Activated gamma-delta T cell treated with anti-CD3 and anti-CD28 coated beads, Interleukin-2, amount 50 U/mL, for 16 hours (primary cell): Measurements from ENCODE around the gene SPIRE1.
"Not testable (repeated sequence)": the region's sequence is repeated elsewhere in the genome, so short reads cannot be mapped to it uniquely, and the experiment has no call there.

Experiments used
- DNase-seq: peaks from one replicate; pipeline ENCODE4 v3.0.0-alpha.2; 2020; ENCODE audit warnings: low read depth

SPIRE1 gene

GRCh38 chr18:12485479-12486105, 172.3 kb downstream of the SPIRE1 start:
- DNase-seq, result no peak

- not testable (repeated sequence) for DNase-seq
Observed at GRCh38 chr18:12481915-12482314, 176.0 kb downstream of the SPIRE1 start.

DNA sequence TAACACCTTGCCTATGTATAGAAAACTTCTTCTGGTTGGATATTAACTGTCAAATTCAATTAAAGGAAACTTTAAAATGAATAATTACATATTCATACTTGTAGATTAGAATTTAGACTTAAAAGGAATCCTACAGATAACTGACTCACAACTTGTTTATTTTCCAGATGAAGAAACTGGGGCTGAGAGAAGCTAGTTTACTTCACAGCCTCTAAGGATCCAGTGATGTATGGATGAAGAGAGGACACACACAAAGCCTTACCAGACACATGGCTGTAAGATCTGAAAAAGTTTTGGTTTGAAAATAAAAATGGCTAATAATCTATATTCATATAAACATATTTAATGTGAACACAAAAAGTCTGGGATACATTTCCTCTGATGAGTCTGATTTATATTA, 177.9 kb downstream of the SPIRE1 start:
- DNase-seq, result no peak

DNA sequence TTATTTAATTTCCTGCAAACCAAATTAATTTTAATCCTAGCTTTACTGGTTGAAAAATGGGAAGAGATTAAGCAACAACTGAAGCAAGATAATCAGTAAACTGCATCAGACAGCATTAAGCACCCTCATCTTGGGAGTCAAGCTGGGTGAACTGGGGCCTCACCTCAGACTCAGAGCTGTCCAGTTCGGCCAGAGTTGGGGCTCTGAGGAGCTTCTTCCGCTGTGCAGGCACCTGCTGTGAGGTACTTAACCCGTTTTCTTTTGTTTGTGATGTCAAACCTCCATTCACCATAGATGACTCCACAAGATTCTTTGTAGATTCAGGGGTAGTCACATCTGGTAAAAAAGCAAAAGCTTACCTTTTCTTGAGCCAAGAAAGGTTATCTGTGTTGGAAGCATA, 178.4 kb downstream of the SPIRE1 start:
- no peak for DNase-seq

- no peak for DNase-seq
Observed at GRCh38 chr18:12478269-12479047, 179.4 kb downstream of the SPIRE1 start.

DNA sequence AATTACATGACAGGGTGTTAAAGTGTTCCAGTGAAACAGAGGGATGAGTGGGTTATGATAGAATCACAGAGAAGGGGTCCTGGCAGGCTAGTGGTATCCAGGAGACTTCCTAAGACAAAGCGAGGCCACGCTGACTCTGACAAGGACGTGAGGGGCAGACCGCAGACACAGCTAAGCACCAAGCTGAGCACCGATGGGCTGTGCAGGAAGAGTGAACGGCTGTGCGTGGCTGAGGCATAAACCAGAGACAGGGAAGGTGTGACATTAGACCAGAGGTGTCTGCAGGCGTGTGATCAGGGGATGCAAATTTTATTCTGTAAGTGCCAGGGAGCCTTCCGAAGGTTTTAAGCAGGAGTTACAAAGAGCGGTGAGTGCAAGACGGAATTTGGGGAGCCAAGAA, 180.3 kb downstream of the SPIRE1 start:
- DNase-seq, result no peak

DNA sequence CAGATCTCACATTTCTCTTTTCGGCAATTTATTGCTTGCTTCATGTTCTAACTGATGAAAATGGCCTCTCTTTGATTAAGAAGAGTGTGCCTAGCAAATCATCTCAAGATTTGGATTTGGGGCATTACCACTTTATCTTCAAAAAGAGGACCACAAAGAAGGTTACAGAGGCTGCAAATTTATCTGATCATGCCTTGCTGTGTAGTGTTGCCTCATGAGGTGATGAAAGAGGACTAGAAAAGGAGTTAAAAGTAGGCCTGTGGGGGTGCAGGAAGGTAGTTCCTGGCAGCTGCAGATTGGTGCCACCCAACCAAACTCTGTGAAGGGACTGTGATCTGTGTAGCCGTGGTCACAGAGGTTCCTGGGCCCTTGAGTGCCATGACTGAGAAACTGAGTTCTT, 181.0 kb downstream of the SPIRE1 start:
- no peak for DNase-seq

DNA sequence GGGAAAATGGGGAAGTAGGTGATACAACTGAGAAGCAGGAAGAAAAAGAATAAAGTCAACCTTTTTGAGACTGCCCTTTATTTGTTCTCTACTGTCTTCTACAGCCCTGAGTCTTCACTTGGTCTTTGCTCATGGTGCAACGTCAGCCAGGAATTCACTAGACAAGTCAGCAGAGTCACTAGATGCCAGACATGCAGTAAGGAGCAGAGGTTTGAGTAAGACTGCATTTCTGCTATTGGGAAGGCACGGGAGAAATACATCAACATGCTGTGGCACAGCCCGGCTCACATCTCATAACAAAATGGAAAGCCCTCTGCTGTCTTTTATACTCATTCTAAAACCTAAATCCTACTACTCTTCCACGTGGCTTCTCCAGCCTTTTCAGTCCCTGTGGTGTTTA, 183.0 kb downstream of the SPIRE1 start:
- DNase-seq, result no peak

DNA sequence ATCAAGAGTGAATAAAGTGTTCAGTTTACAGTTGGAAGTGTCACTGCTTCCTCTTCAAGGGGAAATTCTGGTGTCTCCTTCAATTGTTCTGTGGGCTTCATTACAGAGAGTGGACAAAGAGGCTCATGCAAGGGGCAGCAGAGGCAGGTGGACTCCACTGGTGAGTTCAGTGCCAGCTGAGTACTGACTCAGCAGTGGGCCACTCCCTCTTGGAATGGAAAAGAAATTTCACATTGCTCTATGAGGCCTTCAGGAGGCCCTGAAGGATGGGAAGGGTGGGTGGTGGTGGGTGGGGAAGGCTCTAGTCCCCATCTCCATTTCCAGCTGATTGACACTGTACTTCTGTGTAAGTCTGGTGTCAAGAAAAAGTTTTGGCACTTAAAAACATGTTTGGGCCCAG, 183.8 kb downstream of the SPIRE1 start:
- no peak for DNase-seq

DNA sequence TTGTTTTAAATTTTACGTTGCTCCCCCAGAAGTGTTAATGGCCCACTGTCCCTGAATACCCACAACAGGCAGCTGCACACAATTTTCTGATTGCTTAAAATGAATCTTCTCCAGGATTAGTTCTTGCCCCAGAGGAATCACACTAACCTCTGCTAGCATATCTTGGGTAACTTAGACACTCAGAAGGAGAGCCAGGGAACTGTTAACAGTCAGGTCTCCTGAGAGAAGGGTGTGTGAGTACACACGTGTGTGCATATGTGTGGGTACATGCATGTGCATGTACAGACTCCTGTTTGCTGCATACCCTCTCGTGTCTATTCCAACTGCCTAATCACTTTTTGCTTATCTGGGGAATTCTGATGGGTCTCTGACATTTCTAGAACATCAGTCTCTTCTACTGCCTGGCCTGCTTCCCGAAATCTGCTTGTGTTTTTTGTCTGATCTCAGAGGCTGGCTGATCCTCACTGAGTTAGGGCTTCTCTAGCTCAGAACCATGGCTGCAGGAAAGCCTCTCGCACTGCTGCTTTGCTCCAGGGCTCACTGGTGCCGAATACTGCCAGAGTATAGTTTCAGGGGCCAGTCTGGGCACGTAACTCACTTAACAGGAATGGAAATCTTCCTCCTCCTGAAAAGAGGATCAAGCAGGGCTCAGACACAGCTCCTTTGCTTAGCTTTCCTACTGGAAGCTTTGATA, 187.4 kb downstream of the SPIRE1 start:
- DNase-seq, result no peak

DNA sequence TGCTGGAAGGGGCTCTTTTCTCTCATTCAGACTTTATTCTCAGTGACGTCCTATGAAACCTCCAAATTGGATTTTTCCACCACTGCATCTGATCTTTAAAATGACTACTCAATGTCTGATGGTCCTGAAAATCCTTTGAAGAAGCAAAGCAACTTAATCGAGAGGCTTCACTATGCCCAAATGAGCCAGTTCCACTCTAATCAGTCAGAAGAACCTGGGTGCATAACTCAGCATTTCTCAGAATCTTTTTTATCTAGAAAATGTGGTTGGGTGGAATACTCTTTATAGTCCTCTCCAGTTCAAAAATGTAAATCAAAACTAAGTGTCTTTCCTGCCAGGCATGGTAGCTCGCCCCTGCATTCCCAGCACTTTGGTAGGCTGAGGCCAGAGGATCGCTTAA, 189.5 kb downstream of the SPIRE1 start:
- no peak for DNase-seq

GRCh38 chr18:12464731-12465130, 193.2 kb downstream of the SPIRE1 start:
- DNase-seq, result no peak

DNA sequence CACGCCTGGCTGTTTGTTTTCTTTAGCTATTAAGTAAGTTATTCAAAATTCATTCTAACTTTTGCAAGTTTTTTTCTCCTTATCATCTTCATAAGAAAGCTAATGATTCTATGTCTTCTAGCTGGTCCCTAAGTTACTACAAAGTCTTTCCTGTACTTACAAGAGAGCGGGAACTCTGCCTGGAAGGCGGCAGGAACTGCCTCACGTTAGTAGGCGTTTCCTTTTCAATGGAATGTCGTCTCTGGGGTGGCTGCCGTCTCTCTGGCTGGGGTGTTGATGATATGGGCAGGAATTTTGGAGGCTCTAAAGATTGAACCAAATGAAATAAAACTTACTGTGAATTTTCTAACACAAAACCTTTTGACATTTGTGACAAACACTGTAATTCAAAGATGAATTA, 194.7 kb downstream of the SPIRE1 start:
- no peak for DNase-seq

GRCh38 chr18:12462242-12462641, 195.7 kb downstream of the SPIRE1 start:
- no peak for DNase-seq

DNA sequence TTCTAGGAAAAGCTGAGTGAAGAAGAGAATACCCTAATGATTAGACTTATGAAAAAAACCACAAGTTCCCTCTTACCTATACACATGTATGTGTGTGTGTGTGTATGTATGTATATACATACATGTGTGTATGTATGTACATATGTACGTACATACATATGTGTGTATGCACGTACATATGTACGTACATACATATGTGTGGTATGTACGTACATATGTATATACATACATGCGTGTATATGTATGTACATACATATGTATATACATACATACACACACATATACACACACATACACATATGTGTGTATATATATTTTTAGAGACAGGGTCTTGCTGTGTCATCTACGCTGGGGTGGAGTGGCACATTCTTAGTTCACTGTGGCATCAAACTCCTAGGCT, 196.6 kb downstream of the SPIRE1 start:
- DNase-seq, result no peak

DNA sequence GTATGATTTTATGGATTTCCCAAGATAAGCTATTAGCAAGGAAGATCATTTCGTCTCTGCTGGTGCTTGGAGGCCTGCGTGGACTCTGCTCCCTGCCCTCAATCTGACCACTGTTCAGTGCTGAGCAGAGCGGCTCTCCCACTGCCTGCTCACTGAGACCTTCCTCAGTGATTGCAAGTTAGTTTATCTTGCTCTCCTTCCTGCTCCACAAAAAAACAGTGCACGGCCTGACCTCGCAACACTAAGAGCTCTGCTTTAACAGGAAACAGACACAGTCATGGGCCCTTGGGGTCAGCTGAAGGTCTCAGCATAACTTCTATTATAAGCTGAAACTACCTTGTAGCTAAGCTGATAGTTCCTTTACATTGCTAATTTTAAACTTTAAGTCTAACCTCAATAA, 197.0 kb downstream of the SPIRE1 start:
- no peak for DNase-seq

DNA sequence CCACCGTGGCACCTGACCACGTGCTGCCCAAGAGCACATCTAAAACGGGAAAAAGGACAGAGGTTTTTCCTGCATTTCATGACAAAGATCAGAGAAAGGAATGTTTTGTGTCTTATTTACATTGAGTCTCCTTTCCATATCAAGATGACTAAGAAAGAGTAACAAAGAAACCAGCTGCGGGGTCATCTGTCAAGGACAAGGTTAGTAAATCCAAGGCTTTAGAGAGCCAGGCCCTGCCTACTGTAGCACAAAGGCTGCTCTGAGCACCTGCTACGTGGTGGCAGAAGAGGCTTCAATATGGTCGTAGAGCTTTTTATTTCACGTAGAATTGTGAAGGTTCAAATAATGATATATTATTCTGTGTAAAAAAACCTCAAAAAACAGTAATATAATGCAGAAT, 199.1 kb downstream of the SPIRE1 start:
- DNase-seq, result no peak

DNA sequence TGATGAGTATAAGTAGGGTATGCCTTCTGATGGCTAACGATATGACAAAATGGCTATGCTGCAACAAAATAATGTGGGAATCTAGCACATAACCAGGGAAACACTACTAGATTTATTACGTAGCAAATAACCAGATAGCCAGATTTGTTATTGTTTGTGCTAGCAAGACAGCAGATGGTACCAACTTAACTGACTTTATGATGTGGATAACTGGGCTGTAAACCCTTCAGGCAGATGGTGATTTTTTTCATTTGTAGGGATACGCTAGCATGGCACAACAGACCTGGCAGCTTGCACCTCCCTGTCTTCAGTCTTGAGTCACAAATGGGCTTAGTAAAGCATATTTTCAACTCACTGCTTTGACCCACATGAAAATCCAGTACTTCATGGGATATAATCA, 201.5 kb downstream of the SPIRE1 start:
- DNase-seq, result no peak

- DNase-seq, result no peak
Observed at GRCh38 chr18:12455496-12455895, 202.4 kb downstream of the SPIRE1 start.

GRCh38 chr18:12452784-12453183, 205.1 kb downstream of the SPIRE1 start:
- DNase-seq, result no peak

DNA sequence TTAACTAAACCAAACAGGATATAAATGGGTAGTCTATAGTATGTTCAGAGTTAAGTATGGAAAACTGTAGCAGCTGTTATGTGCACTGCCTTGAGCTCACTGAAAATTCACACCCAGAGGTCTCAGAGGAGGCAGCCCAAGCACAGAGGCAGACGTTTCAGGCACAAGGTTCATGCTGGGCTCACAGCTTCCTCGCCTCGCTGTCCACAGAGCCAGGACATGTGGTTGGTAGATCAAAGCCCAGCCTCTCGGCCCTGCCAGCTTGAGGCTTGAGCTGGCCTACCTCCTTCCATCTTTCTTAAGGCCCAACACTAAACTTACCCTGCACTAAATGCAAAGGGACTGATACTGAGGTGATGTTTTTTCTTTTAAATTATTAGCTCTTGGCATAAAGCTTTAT, 206.5 kb downstream of the SPIRE1 start:
- DNase-seq, result no peak

DNA sequence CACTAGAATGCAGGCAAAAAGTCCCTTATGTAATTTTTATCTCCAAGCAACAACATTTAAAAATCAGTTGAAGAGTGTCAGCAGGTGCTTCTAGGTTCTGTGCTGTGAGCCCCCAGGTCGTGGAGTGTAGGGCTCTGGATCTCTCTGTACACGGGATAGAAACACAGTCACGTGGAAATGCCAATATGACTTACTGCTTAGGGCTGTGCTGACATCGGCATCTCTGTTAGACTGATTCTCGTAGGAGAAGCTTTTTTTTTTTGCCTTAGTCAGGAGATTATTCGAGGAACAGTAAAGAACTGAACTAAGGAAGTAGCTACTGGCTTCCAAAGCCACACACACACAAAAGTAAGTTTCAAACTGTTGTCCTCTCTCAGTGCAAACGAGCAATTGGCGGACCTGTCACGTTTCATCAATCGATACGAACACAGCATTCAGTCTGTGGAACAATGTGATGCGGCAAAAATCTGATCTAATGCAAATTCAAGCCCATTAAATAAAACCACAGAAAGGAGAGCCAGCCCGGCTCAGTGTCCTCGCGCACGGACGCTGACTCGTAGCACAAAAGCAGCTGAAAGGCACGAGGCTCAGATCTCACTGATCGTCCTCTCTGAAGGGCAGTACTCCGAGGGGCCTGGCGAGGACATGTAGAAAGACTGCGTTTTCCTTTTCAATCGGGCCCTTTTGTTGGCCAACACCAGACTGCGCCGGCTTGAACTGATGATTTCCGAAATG, 208.7 kb downstream of the SPIRE1 start:
- no peak for DNase-seq

DNA sequence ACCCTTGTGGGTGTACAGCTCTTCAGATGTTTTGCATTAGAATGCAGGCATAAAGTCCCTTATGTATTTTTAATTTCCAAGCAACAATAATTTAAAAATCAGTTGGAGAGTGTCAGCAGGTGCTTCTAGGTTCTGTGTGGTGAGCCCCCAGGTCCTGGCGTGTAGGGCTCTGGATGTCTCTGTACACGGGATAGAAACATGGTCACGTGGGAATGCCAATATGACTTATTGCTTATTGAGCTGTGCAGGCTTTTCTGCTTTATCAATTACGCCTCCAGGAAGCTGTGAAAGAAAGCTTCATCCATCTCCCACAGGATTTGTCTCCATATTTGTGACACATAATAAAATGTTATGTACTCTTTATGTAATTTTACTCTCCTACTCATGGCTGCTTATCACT, 212.4 kb downstream of the SPIRE1 start:
- no peak for DNase-seq
